ENCODE data around the gene PFDN4.

PFDN4 gene

GRCh38 chr20:54207743-54208547 lies at the start of gene PFDN4:
TSS of gene PFDN4 (plus strand) at chr20:54208087. CDS start at chr20:54208101, 14 bp downstream.
- DNase-seq = peak; percentile 75 to 83

- DNase-seq = no peak
These were observed 49.7 kb upstream of the PFDN4 start for GRCh38 chr20:54158226-54158625.

GRCh38 chr20:54158856-54159418 lies 49.0 kb upstream of the PFDN4 start:
- no peak for DNase-seq

- DNase-seq = no peak
These were observed 47.6 kb upstream of the PFDN4 start for GRCh38 chr20:54160065-54161007.

GRCh38 chr20:54161008-54161820 lies 46.7 kb upstream of the PFDN4 start:
- DNase-seq = no peak

- DNase-seq = no peak
These were observed 46.1 kb upstream of the PFDN4 start for GRCh38 chr20:54161821-54162149.

GRCh38 chr20:54162378-54163009 lies 45.4 kb upstream of the PFDN4 start:
- no peak for DNase-seq

GRCh38 chr20:54163402-54163801 lies 44.5 kb upstream of the PFDN4 start:
- DNase-seq = no peak

GRCh38 chr20:54165014-54165413 lies 42.9 kb upstream of the PFDN4 start:
- no peak for DNase-seq

GRCh38 chr20:54165803-54166202 lies 42.1 kb upstream of the PFDN4 start:
- no peak for DNase-seq

GRCh38 chr20:54166987-54167662 lies 40.8 kb upstream of the PFDN4 start:
- no peak for DNase-seq

GRCh38 chr20:54167909-54168872 lies 39.7 kb upstream of the PFDN4 start:
- no peak for DNase-seq

GRCh38 chr20:54168961-54169862 lies 38.7 kb upstream of the PFDN4 start:
- no peak for DNase-seq

- no peak for DNase-seq
These were observed 37.8 kb upstream of the PFDN4 start for GRCh38 chr20:54170026-54170471.

- DNase-seq = no peak
These were observed 36.9 kb upstream of the PFDN4 start for GRCh38 chr20:54170963-54171362.

- no peak for DNase-seq
These were observed 35.4 kb upstream of the PFDN4 start for GRCh38 chr20:54172532-54172855.

GRCh38 chr20:54172856-54173652 lies 34.8 kb upstream of the PFDN4 start:
- DNase-seq = no peak

- DNase-seq = no peak
These were observed 34.0 kb upstream of the PFDN4 start, which contains the start of gene CYP24A1 for GRCh38 chr20:54173653-54174456. TSS of gene CYP24A1 (minus strand) at chr20:54173986. CDS start at chr20:54173579, 407 bp downstream.
